ENCODE results near the gene PRKAA1.

GRCh38 chr5:40827188-40827977 is 29.2 kb upstream of the PRKAA1 start:
- TF ChIP-seq CTCF (IDR thresholded peaks at IDR 0.05) (no peak), EP300 (IDR thresholded peaks at IDR 0.05) (no peak)
